Calu3 (cell line): ENCODE measurements around the gene WDR91. TPM values are rescaled to one million over a fixed set of nuclear protein-coding genes. Genes with fewer than 3 reads are reported as not detected.

Experiments used
- BruUV-seq: library from RNA; stranded (reverse); fragments of 400-500 nt; replicated peaks from 2 replicates; lab custom pipeline; 2021; lab: Mats Ljungman, UMichigan
- CTCF ChIA-PET: fragments of 300-600 bp; sonication (Branson Sonifier 250); formaldehyde crosslinking; loops from one replicate; lab custom pipeline; 2022; ENCODE audit warnings: antibody characterized with exemption; lab: Charles Lee
- DNase-seq: peaks from one replicate; pipeline ENCODE4 v3.0.0; 2022
- H3K27ac Mint-ChIP-seq: one replicate; pipeline ENCODE4 v1.8.0; 2022; ENCODE audit warnings: mixed read lengths; ENCODE audit not compliant: unreplicated experiment
- H3K27me3 Mint-ChIP-seq: one replicate; pipeline ENCODE4 v1.8.0; 2022; ENCODE audit warnings: mixed read lengths; ENCODE audit not compliant: unreplicated experiment
- H3K36me3 Mint-ChIP-seq: one replicate; pipeline ENCODE4 v1.8.0; 2022; ENCODE audit warnings: mild to moderate bottlenecking, moderate library complexity, mixed read lengths; ENCODE audit not compliant: insufficient read depth, unreplicated experiment
- H3K4me1 Mint-ChIP-seq: one replicate; pipeline ENCODE4 v1.8.0; 2022; ENCODE audit warnings: mild to moderate bottlenecking, low read depth, mixed read lengths; ENCODE audit not compliant: unreplicated experiment
- H3K4me3 Mint-ChIP-seq: one replicate; pipeline ENCODE4 v1.8.0; 2022; ENCODE audit warnings: mild to moderate bottlenecking, low read depth, moderate library complexity, mixed read lengths; ENCODE audit not compliant: unreplicated experiment
- H3K9me3 Mint-ChIP-seq: one replicate; pipeline ENCODE4 v1.8.0; 2022; ENCODE audit warnings: low read depth, mixed read lengths; ENCODE audit not compliant: unreplicated experiment
- intact Hi-C: fragments of 100-400 bp; cut with micrococcal nuclease; formaldehyde crosslinking; loops from one replicate; pipeline ENCODE4 v1.10.0; 2022; ENCODE audit not compliant: unreplicated experiment
- total RNA-seq: library from RNA; stranded (reverse); gene quantifications from 2 replicates; pipeline ENCODE4 v1.2.3, GENCODE V29; 2022
- TF ChIP-seq, protein P1 (sequence below): fragments of 200-600 bp; IDR thresholded peaks from one replicate; pipeline ENCODE4 v1.8.0; 2022; ENCODE audit warnings: antibody characterized with exemption; ENCODE audit not compliant: unreplicated experiment

Gene WDR91
- total RNA-seq, 1 experiment from 2014 or later, result 24.3 TPM

DNA sequence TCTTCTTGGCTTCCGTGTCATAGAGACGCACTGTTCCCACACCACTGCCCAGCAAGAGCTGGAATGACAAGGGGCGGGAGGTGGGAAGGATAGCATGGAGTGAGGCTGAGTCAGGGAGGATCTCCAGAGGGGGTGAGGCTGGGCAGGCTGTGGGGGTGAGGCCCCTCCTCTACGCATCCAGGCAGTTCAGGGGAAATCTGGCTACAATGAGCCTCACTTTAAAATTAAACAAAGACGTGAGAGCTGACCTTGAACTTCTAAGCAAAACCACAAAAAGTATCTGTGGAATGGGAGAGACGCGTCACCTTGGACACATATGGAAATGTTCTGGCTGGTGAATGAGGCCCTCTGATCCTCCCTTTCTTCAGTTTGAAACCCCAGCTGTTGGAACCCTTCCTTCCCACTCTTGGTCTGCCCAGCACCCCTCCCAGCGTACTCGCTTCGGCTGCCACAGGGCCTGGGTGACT, 17.7 kb downstream of the WDR91 start:
- H3K27ac Mint-ChIP-seq, result no peak overlapping the region
- BruUV-seq, result no TSS peak
- H3K4me3 Mint-ChIP-seq, result no peak overlapping the region
- no peak for DNase-seq
- no peaks in the 10 kb centered on the region for H3K4me1 Mint-ChIP-seq
- TF ChIP-seq, protein P1, sequence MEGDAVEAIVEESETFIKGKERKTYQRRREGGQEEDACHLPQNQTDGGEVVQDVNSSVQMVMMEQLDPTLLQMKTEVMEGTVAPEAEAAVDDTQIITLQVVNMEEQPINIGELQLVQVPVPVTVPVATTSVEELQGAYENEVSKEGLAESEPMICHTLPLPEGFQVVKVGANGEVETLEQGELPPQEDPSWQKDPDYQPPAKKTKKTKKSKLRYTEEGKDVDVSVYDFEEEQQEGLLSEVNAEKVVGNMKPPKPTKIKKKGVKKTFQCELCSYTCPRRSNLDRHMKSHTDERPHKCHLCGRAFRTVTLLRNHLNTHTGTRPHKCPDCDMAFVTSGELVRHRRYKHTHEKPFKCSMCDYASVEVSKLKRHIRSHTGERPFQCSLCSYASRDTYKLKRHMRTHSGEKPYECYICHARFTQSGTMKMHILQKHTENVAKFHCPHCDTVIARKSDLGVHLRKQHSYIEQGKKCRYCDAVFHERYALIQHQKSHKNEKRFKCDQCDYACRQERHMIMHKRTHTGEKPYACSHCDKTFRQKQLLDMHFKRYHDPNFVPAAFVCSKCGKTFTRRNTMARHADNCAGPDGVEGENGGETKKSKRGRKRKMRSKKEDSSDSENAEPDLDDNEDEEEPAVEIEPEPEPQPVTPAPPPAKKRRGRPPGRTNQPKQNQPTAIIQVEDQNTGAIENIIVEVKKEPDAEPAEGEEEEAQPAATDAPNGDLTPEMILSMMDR, result no peak
- no peaks in the 10 kb centered on the region for H3K27me3 Mint-ChIP-seq
- peaks cover 23% of the 10 kb centered on the region for H3K36me3 Mint-ChIP-seq
- H3K9me3 Mint-ChIP-seq, result no peaks in the 10 kb centered on the region
- CTCF ChIA-PET, result no interaction called here
- intact Hi-C loops, result no loop called here

DNA sequence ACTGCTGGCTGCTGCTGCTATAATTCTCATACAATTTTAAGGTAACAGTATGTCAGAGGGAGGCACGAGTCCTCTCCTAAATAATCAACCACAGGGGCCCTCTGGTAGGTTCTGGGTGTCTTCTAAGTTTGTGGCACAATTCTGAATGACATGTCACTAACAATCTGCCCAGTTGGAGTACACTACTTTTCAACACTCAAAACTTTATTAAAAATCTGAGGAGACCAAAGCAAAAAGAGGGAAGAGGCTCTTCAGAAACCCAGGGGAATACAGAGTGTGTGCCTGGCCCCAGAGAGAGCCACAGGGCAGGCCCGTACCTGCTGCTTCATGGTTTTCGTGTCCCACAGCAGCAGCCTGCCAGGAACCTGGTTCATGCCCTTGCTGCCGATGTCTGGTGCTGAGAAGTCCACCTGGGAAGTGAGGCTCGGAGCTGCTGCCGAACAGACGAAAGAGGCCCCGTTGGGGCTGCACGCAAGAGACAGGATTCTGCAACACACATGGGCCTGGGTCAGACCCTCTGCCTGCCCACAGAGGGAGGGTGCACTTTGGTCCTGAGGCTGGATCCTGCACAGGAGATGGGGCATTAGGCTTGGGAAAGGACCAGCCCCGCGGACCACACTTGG, 18.3 kb downstream of the WDR91 start:
- no peak overlapping the region for H3K4me3 Mint-ChIP-seq
- TF ChIP-seq, protein P1, result no peak
- no peaks in the 10 kb centered on the region for H3K27me3 Mint-ChIP-seq
- H3K27ac Mint-ChIP-seq, result no peak overlapping the region
- DNase-seq, result no peak
- H3K9me3 Mint-ChIP-seq, result no peaks in the 10 kb centered on the region
- no TSS peak for BruUV-seq
- CTCF ChIA-PET, result no interaction called here
- intact Hi-C loops, result no loop called here
- no peaks in the 10 kb centered on the region for H3K4me1 Mint-ChIP-seq
- H3K36me3 Mint-ChIP-seq, result peaks cover 28% of the 10 kb centered on the region

DNA sequence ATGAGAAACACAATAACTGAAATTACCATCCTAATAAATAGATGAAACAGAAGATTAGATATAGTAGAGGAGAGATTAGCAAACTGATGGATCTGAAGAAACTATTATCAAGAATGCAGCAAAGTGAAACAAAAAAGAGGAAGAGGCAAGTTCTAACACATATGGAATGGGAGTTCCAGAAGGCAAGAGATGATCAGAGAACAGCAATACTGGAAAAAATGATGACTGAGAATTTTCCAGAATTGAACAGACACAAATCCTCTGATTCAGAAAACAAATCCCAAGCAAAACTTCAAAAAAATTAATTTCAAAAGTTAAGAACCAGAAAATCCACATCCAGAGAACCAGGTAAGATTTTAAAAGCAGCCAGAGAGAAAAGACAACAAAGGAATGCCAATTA, 20.6 kb downstream of the WDR91 start:
- BruUV-seq, result no TSS peak
- Mint-ChIP-seq H3K36me3 (peaks cover 29% of the 10 kb centered on the region), H3K27ac (no peak overlapping the region), H3K4me3 (no peak overlapping the region), H3K9me3 (no peaks in the 10 kb centered on the region), H3K27me3 (no peaks in the 10 kb centered on the region), H3K4me1 (no peaks in the 10 kb centered on the region)
- TF ChIP-seq, protein P1, result no peak
- intact Hi-C loops, result no loop called here
- CTCF ChIA-PET, result no interaction called here
- DNase-seq, result no peak

DNA sequence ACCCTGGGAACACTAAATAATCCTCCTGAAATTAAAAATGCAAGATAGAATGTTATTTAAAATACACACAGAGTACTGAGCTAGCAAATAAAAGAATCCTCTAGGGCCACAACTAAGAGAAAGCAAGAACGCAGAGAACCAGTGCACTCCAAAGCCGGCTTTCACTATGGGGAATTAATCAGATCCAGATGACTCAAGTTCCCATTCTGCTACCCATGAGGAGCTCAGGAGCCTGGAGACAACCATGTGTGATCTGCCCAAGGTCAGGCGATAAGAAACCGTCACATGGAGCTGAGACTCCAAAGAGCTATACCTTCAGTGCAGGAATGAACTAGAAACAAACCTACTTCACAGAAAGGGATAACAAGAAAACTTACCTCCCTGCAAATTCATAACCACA, 21.4 kb downstream of the WDR91 start:
- BruUV-seq, result no TSS peak
- no peak for DNase-seq
- Mint-ChIP-seq H3K4me3 (no peak overlapping the region), H3K4me1 (no peaks in the 10 kb centered on the region), H3K36me3 (peaks cover 34% of the 10 kb centered on the region), H3K9me3 (no peaks in the 10 kb centered on the region), H3K27me3 (no peaks in the 10 kb centered on the region), H3K27ac (no peak overlapping the region)
- CTCF ChIA-PET, result no interaction called here
- TF ChIP-seq, protein P1, result no peak
- intact Hi-C loops, result no loop called here
